ENCODE data around the gene THEM5. TPM values are rescaled to one million over a fixed set of nuclear protein-coding genes. Genes with fewer than 3 reads are reported as not detected.

THEM5 gene
- polyA plus RNA-seq, 3 donors, result not detected

GRCh38 chr1:151851886-151852285, 1.6 kb downstream of the THEM5 start:
- Histone ChIP-seq H2AFZ (ENCODE audit: insufficient read depth, low read depth, low read length, poor library complexity, severe bottlenecking) (no peak overlapping the region), H4K20me1 (ENCODE audit: insufficient read depth, low read length) (no peaks in the 10 kb centered on the region), H3K9me3 (replicated peaks in 1 of 2; ENCODE audit: control insufficient read depth in 1 of 2, insufficient read depth in 1 of 2, low read length in 2 of 2) (no peaks in the 10 kb centered on the region), H3K4me2 (replicated peaks; ENCODE audit: extremely low read depth, low read length, poor library complexity, severe bottlenecking) (no peak overlapping the region), H3K9ac (ENCODE audit: insufficient read depth, low read length, poor library complexity, severe bottlenecking) (no peak overlapping the region), H3K4me3 (replicated peaks in 1 of 3; ENCODE audit: low read depth in 2 of 3, low read length in 3 of 3) (no peak overlapping the region), H3K4me1 (ENCODE audit: control insufficient read depth in 1 of 2, insufficient read depth in 2 of 2, low read length in 2 of 2) (peaks cover 8 to 12% of the 10 kb centered on the region in 2 donors), H3K27me3 (ENCODE audit: control insufficient read depth in 2 of 2, insufficient read depth in 2 of 2, low read length in 2 of 2) (peaks cover 3 to 28% of the 10 kb centered on the region in 2 donors), H3K27ac (ENCODE audit: low read depth in 1 of 2, low read length in 2 of 2) (no peak overlapping the region), H3K36me3 (replicated peaks in 1 of 2; ENCODE audit: control insufficient read depth in 1 of 2, insufficient read depth in 2 of 2, low read length in 2 of 2) (no peaks in the 10 kb centered on the region), H3K79me2 (ENCODE audit: insufficient read depth, low read length) (no peaks in the 10 kb centered on the region)
- H3K27me3 Mint-ChIP-seq (ENCODE audit: low read depth in 3 of 3), result peaks cover 23 to 31% (median 27%) of the 10 kb centered on the region in 3 donors
- H3K27ac Mint-ChIP-seq, result no peak overlapping the region
- peaks cover 21% of the 10 kb centered on the region for H3K4me1 Mint-ChIP-seq
- TF ChIP-seq, protein P1, sequence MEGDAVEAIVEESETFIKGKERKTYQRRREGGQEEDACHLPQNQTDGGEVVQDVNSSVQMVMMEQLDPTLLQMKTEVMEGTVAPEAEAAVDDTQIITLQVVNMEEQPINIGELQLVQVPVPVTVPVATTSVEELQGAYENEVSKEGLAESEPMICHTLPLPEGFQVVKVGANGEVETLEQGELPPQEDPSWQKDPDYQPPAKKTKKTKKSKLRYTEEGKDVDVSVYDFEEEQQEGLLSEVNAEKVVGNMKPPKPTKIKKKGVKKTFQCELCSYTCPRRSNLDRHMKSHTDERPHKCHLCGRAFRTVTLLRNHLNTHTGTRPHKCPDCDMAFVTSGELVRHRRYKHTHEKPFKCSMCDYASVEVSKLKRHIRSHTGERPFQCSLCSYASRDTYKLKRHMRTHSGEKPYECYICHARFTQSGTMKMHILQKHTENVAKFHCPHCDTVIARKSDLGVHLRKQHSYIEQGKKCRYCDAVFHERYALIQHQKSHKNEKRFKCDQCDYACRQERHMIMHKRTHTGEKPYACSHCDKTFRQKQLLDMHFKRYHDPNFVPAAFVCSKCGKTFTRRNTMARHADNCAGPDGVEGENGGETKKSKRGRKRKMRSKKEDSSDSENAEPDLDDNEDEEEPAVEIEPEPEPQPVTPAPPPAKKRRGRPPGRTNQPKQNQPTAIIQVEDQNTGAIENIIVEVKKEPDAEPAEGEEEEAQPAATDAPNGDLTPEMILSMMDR (IDR thresholded peaks at IDR 0.05), result no peak
- H3K4me3 Mint-ChIP-seq, result no peak overlapping the region
- no peaks in the 10 kb centered on the region for H3K36me3 Mint-ChIP-seq
- peaks cover 0 to 7% (median 0%) of the 10 kb centered on the region in 7 donors for H3K9me3 Mint-ChIP-seq
- WGBS (ENCODE audit: insufficient coverage), result 87% methylated on average over 8 of the region's 8 CpGs
- no peak for DNase-seq
- intact Hi-C loops (cut with micrococcal nuclease), result no loop called here

DNA sequence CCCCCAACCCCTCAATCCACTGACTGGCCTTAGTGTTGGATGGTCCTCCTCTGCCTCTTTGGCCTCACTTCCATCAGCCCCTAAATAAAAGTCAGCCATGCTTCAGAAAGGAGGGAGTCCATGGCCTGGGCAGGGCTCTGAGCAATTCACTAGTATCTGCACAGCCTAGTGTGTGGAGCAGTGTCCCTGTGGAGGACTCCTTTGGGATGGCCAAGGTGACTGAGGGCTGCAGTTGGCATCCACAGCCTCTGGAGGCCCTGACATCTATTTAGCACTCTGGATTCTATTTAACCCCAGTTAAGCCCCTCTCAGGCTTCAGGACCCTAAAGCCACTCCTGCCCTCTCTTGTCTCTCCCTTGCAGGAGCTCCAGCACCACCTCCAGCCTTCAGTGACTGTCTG, 3.6 kb downstream of the THEM5 start:
- H3K4me1 Mint-ChIP-seq, result peaks cover 9% of the 10 kb centered on the region
- no peaks in the 10 kb centered on the region for H4K20me1 ChIP-seq (ENCODE audit: insufficient read depth, low read length)
- no peak overlapping the region for H3K27ac Mint-ChIP-seq
- H3K36me3 ChIP-seq (replicated peaks in 1 of 2; ENCODE audit: control insufficient read depth in 1 of 2, insufficient read depth in 2 of 2, low read length in 2 of 2), result no peaks in the 10 kb centered on the region
- intact Hi-C loops (cut with micrococcal nuclease), result no loop called here
- no peak overlapping the region for H3K27ac ChIP-seq (ENCODE audit: low read depth in 1 of 2, low read length in 2 of 2)
- no peaks in the 10 kb centered on the region for H3K4me1 ChIP-seq (ENCODE audit: control insufficient read depth in 1 of 2, insufficient read depth in 2 of 2, low read length in 2 of 2)
- H3K9me3 Mint-ChIP-seq, result no peaks in the 10 kb centered on the region
- no peak overlapping the region for H3K4me3 ChIP-seq (replicated peaks in 1 of 3; ENCODE audit: low read depth in 2 of 3, low read length in 3 of 3)
- H3K4me2 ChIP-seq (replicated peaks; ENCODE audit: extremely low read depth, low read length, poor library complexity, severe bottlenecking), result no peak overlapping the region
- TF ChIP-seq, protein P1 (IDR thresholded peaks at IDR 0.05), result no peak
- DNase-seq, result no peak
- no peak overlapping the region for H3K4me3 Mint-ChIP-seq
- no peak overlapping the region for H2AFZ ChIP-seq (ENCODE audit: insufficient read depth, low read depth, low read length, poor library complexity, severe bottlenecking)
- no peak overlapping the region for H3K9ac ChIP-seq (ENCODE audit: insufficient read depth, low read length, poor library complexity, severe bottlenecking)
- no peaks in the 10 kb centered on the region for H3K9me3 ChIP-seq (replicated peaks in 1 of 2; ENCODE audit: control insufficient read depth in 1 of 2, insufficient read depth in 1 of 2, low read length in 2 of 2)
- H3K36me3 Mint-ChIP-seq, result no peaks in the 10 kb centered on the region
- peaks cover 4 to 35% of the 10 kb centered on the region in 2 donors for H3K27me3 ChIP-seq (ENCODE audit: control insufficient read depth in 2 of 2, insufficient read depth in 2 of 2, low read length in 2 of 2)
- H3K27me3 Mint-ChIP-seq (ENCODE audit: low read depth in 3 of 3), result peaks cover 24 to 39% (median 36%) of the 10 kb centered on the region in 3 donors
- no peaks in the 10 kb centered on the region for H3K79me2 ChIP-seq (ENCODE audit: insufficient read depth, low read length)
